ENCODE data around the gene MAD1L1.

DNA sequence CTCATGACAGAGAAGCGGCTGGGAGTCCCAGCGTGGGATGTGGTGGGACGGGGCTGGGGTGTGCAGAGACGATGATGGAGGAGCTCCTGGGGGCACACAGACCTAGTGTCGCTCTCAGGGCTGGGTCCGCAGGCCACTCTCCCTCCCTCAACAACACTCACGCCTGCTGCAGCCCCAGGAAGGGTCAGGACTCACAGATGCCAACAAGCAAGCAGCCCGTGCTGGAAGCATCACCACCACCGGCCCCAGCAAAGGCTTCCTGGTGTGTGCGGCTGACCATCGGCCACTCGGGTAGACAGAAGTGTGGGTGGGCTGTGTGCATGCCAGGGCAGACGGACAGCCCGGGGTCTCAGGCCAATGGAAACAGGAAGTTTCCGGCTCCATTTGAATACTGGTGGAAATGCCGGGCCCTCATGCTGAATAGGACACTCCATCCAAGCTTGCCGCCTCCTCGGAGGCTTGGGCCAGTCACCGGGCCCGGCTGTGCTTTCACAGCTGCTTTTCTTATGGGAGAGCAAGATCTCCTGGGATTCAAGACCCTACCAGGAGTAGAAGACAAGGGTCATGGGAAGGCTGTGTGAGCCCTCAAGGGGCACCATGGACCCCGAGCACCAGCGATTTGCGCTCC lies 384.6 kb downstream of the MAD1L1 start:
- TF ChIP-seq, protein P1, sequence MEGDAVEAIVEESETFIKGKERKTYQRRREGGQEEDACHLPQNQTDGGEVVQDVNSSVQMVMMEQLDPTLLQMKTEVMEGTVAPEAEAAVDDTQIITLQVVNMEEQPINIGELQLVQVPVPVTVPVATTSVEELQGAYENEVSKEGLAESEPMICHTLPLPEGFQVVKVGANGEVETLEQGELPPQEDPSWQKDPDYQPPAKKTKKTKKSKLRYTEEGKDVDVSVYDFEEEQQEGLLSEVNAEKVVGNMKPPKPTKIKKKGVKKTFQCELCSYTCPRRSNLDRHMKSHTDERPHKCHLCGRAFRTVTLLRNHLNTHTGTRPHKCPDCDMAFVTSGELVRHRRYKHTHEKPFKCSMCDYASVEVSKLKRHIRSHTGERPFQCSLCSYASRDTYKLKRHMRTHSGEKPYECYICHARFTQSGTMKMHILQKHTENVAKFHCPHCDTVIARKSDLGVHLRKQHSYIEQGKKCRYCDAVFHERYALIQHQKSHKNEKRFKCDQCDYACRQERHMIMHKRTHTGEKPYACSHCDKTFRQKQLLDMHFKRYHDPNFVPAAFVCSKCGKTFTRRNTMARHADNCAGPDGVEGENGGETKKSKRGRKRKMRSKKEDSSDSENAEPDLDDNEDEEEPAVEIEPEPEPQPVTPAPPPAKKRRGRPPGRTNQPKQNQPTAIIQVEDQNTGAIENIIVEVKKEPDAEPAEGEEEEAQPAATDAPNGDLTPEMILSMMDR (CRISPR knock-in tag; IDR thresholded peaks at IDR 0.05): no peak
- TF ChIP-seq POLR2A (IDR thresholded peaks at IDR 0.05; ENCODE audit: insufficient read depth in 1 of 2, low read depth in 2 of 2, low read length in 2 of 2) (no peak), KLF6 (CRISPR knock-in tag; IDR thresholded peaks at IDR 0.05) (no peak)
- TF ChIP-seq, protein P2, sequence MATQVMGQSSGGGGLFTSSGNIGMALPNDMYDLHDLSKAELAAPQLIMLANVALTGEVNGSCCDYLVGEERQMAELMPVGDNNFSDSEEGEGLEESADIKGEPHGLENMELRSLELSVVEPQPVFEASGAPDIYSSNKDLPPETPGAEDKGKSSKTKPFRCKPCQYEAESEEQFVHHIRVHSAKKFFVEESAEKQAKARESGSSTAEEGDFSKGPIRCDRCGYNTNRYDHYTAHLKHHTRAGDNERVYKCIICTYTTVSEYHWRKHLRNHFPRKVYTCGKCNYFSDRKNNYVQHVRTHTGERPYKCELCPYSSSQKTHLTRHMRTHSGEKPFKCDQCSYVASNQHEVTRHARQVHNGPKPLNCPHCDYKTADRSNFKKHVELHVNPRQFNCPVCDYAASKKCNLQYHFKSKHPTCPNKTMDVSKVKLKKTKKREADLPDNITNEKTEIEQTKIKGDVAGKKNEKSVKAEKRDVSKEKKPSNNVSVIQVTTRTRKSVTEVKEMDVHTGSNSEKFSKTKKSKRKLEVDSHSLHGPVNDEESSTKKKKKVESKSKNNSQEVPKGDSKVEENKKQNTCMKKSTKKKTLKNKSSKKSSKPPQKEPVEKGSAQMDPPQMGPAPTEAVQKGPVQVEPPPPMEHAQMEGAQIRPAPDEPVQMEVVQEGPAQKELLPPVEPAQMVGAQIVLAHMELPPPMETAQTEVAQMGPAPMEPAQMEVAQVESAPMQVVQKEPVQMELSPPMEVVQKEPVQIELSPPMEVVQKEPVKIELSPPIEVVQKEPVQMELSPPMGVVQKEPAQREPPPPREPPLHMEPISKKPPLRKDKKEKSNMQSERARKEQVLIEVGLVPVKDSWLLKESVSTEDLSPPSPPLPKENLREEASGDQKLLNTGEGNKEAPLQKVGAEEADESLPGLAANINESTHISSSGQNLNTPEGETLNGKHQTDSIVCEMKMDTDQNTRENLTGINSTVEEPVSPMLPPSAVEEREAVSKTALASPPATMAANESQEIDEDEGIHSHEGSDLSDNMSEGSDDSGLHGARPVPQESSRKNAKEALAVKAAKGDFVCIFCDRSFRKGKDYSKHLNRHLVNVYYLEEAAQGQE (IDR thresholded peaks at IDR 0.05; ENCODE audit: borderline replicate concordance in 1 of 2, low read depth in 1 of 2, low read length in 2 of 2): no peak

Data from HepG2 (cell line).